AG04449 (cell line): Measurements from ENCODE around the gene GABBR1.

ENCODE experiments used
- CTCF ChIA-PET: fragments of 350-600 bp; formaldehyde crosslinking; extraction: SDS; loops from one replicate; lab custom pipeline; 2021; ENCODE audit warnings: antibody characterized with exemption; lab: Yijun Ruan, JAX
- POLR2A ChIA-PET: fragments of 400-600, 350-600 bp; formaldehyde crosslinking; extraction: SDS; loops from one replicate; lab custom pipeline; 2020; ENCODE audit warnings: antibody characterized with exemption, inconsistent platforms; lab: Yijun Ruan, JAX
- DNase-seq: peaks from one replicate; pipeline ENCODE4 v3.0.0-alpha.2; 2010; ENCODE audit warnings: low read depth, low spot score
- H3K4me3 ChIP-seq: 2 replicates; pipeline ENCODE4 v1.5.1; 2011; ENCODE audit warnings: low read depth, mild to moderate bottlenecking, control low read depth, low read length
- TF ChIP-seq, protein P1 (sequence below): IDR thresholded peaks from one replicate; pipeline ENCODE4 v1.5.1; 2011; ENCODE audit warnings: mild to moderate bottlenecking, moderate library complexity, low read length, control low read depth, inconsistent platforms; ENCODE audit not compliant: insufficient read depth; ENCODE audit errors: missing control alignments

GABBR1 gene

DNA sequence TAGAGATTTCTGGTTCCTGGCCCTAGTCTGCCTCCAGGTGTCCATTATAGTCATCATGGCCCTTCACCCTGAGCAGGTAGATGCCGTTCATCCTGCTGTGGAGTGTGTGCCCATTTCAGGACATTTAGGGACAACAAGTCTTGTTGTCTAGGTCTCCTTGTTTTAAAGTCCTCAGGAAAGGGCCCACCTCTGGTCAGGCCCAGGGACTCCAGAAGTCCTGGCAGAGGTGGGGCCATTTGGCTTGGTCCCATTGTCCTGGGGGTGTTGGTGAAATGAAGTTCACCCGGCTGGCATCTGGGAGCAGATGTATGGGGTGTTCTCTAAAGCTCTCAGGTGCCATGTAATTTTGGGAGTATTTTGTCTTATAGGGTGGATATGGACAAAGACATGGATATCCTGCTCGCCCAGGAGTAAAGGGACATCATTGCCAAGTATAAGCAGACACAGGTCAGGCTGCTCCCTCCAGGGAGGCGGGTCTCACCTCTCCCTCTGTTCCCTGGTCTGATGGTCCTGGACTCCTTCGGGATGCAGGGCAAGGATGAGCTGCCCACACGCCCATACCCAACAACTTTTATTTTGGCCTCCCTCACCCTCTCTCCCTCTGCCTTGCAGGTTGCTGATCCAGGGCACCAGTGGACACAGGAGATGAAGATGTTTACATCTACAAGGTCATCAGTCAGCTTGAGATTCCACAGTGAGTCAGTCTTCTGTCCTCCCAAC is 113.5 kb downstream of the GABBR1 start:
- DNase-seq = no peak
- H3K4me3 ChIP-seq = no peak overlapping the region
- POLR2A ChIA-PET = no interaction called here
- TF ChIP-seq, protein P1, sequence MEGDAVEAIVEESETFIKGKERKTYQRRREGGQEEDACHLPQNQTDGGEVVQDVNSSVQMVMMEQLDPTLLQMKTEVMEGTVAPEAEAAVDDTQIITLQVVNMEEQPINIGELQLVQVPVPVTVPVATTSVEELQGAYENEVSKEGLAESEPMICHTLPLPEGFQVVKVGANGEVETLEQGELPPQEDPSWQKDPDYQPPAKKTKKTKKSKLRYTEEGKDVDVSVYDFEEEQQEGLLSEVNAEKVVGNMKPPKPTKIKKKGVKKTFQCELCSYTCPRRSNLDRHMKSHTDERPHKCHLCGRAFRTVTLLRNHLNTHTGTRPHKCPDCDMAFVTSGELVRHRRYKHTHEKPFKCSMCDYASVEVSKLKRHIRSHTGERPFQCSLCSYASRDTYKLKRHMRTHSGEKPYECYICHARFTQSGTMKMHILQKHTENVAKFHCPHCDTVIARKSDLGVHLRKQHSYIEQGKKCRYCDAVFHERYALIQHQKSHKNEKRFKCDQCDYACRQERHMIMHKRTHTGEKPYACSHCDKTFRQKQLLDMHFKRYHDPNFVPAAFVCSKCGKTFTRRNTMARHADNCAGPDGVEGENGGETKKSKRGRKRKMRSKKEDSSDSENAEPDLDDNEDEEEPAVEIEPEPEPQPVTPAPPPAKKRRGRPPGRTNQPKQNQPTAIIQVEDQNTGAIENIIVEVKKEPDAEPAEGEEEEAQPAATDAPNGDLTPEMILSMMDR = no peak
- CTCF ChIA-PET = no interaction called here

DNA sequence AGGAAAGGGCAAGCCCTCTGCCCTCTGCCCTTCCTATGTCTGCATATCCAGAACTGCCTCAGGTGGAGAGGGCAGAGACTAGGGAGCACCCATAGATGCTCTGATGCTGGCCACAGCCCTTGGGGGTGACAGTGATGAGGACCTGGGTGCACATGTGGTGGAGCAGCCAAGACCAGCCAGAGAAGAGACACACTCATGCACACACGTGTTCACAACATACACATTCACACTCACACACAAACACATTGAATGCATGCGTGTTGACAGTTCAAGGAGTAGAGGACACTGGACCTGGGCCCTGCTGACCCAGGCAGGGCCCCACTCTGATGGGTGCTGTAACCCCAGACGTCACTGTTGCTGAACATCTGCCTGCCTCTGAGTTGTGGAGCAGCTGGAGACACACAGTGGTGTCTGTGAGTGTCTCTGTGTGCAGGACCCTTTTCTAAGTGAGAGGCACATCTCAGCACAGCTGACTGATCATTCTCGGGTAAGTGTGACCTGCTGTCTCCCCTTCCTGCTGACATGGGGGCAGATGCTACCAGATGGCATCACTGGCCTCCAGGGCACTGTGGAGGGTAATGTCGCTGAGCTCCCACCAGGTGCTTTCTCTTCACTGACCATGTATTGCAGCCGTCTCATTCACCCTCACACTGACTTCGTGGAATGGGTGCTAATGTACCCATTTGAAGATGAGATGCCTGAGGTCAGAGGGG is 115.1 kb downstream of the GABBR1 start:
- DNase-seq = no peak
- TF ChIP-seq, protein P1 = no peak
- H3K4me3 ChIP-seq = no peak overlapping the region
- ChIA-PET POLR2A (no interaction called here), CTCF (no interaction called here)

DNA sequence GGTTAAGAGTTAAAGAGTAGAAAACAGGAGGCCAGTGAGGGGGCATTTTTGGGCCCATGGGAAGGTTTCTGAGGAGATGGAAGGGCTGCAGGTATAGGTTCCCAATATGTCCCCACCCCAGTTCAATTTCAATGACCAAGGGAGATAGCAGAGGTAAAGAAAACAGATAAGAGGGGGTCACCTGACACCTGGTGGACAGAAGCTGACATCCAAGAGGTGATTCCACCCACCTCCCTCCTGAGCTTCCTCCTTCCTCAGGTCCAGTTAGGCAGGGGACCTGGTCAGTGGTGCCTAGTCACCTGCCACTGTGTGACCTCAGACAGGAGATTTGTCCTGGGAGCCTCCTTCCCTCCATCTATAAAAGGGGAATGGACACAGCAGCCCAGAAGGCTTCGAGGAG is 115.7 kb downstream of the GABBR1 start:
- ChIA-PET POLR2A (no interaction called here), CTCF (no interaction called here)
- TF ChIP-seq, protein P1 = no peak
- H3K4me3 ChIP-seq = no peak overlapping the region
- no peak for DNase-seq

DNA sequence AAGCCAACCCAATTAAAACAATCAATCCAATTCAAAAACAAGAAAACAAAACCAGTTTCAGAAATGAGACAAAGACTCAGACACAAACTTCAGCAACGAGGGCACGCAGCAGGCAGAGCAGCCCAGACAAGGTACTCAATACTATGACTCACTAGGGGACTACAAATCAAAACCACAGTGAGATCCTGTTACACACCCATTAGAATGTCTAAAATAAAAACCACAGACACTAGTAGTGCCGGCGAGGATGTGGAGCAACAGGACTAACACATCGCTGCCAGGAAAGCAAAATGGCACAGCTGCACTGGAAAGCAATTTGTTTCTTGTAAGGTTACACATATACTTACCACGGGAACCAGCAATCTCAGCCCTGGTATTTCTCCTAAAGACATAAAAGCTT is 116.9 kb downstream of the GABBR1 start:
- POLR2A ChIA-PET = no interaction called here
- CTCF ChIA-PET = no interaction called here
- DNase-seq = no peak
- TF ChIP-seq, protein P1 = no peak
- no peak overlapping the region for H3K4me3 ChIP-seq

DNA sequence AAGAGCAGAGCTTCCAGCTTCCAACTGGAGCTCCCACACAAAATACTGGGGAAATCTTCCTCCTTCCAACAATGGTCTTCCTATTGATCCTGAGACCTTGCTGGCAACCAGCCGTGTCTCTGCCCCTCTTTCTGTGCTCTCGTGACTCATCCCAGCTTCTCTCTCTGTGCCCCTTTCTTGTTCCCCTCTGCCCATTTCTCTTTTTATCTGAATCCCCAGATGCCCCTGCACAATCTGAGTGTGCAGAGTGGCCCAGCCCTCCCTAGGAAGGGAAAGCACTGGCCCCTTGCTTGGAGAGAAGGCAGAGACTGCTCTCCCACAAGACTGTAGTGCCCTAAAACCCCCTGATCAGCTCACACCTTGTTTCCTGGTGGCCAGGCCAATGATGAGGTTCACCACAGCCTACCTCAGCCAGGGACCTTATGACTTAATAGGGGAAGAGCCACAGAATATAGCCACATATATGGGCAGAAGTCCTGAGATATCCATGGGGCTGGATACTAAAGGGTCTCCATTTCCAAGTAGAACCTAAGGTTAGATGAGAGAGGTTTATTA is 122.2 kb downstream of the GABBR1 start:
- POLR2A ChIA-PET = no interaction called here
- DNase-seq = no peak
- no peak overlapping the region for H3K4me3 ChIP-seq
- TF ChIP-seq, protein P1 = no peak
- CTCF ChIA-PET = no interaction called here

DNA sequence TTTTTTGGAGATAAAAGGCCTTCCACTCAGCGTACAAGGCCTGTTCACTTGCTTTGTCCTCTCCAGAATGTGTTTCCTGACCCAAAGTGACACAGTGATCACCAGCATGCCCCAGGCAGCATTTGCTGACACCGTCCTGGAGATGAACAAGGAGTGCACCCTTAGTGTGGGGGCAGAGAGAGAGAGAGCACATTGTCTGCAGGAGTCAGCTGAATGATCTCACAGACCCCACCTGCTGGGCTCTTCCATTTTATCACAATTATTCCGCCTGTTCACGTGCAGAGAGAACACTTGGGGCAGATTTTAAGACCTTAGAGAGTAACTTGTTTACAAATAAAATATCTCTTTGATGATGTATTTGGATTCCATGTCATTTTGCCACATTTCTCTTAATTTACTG is 122.8 kb downstream of the GABBR1 start:
- ChIA-PET CTCF (no interaction called here), POLR2A (no interaction called here)
- H3K4me3 ChIP-seq = no peak overlapping the region
- DNase-seq = no peak
- TF ChIP-seq, protein P1 = no peak
